K562 (cell line): ENCODE data around the gene PACSIN1. TPM values are rescaled to one million over a fixed set of nuclear protein-coding genes. Genes with fewer than 3 reads are reported as not detected.

Source experiments
- ATAC-seq: fragments of 200-7000 bp; cut with Tn5 transposase; 3 replicates; pipeline ENCODE4 v1.9.1; 2020; ENCODE audit warnings: moderate library complexity
- BruUV-seq: library from RNA; stranded (reverse); fragments of 400-500 nt; replicated peaks from 2 replicates; lab custom pipeline; 2021; lab: Mats Ljungman, UMichigan
- CTCF ChIA-PET: fragments of 300-600 bp; formaldehyde crosslinking; extraction: SDS; loops from one replicate; lab custom pipeline; 2021; ENCODE audit warnings: low intra/inter-chr PET ratio; lab: Yijun Ruan, JAX
- POLR2A ChIA-PET: fragments of 300-600, 350-650 bp; sonication (Branson Sonifier 250); formaldehyde crosslinking; extraction: SDS; loops from one replicate; lab custom pipeline; 2021; ENCODE audit warnings: antibody characterized with exemption, inconsistent platforms; lab: Yijun Ruan, JAX
- DNase-seq, 4 experiments: peaks; one replicate each; pipeline versions ENCODE4 v3.0.0 to v3.0.0-alpha.2; 2011 to 2018; ENCODE audit warnings: low spot score in 3 of 4, mixed read lengths in 3 of 4; ENCODE audit errors: extremely low read depth in 1 of 4
- FAIRE-seq: peaks from 2 replicates; lab custom pipeline; 2011; peaks lifted over from hg19 to GRCh38; lab: Jason Lieb, UNC
- H2AFZ ChIP-seq: 2 replicates; pipeline ENCODE4 v1.6.0; 2011; ENCODE audit warnings: low read depth, low read length, control low read depth, inconsistent platforms
- H3K27ac ChIP-seq: fragments of 200-600 bp; 3 replicates; pipeline ENCODE4 v1.8.0; 2011; ENCODE audit warnings: low read depth, mild to moderate bottlenecking, control low read depth, inconsistent platforms, low read length, moderate library complexity, mixed read lengths; ENCODE audit errors: extremely low read depth
- H3K27me3 ChIP-seq, 2 experiments: fragments of 300-600 bp in 1 of 2; 2 replicates in 1 of 2; 3 replicates in 1 of 2; pipeline versions ENCODE4 v1.6.0 to v1.8.0; 2011; ENCODE audit warnings: inconsistent platforms in 2 of 2, low read length in 2 of 2, mild to moderate bottlenecking in 1 of 2, mixed read lengths in 1 of 2, moderate library complexity in 1 of 2; ENCODE audit not compliant: control insufficient read depth in 2 of 2, insufficient read depth in 2 of 2
- H3K36me3 ChIP-seq: fragments of 300-600 bp; 3 replicates; pipeline ENCODE4 v1.8.0; 2011; ENCODE audit warnings: mild to moderate bottlenecking, low read length, inconsistent platforms; ENCODE audit not compliant: control insufficient read depth, insufficient read depth
- H3K4me1 ChIP-seq, 2 experiments: fragments of 200-600 bp in 1 of 2; replicated peaks in 1 of 2; 2 replicates in 1 of 2; 3 replicates in 1 of 2; pipeline versions ENCODE4 v1.5.1 to v1.8.0; 2011; ENCODE audit warnings: inconsistent platforms in 2 of 2, low read length in 2 of 2, mild to moderate bottlenecking in 1 of 2, mixed read lengths in 1 of 2, moderate library complexity in 1 of 2; ENCODE audit not compliant: control insufficient read depth in 2 of 2, insufficient read depth in 2 of 2
- H3K4me2 ChIP-seq: 2 replicates; pipeline ENCODE4 v1.6.1; 2011; ENCODE audit warnings: low read length, control low read depth, inconsistent platforms, mixed read lengths; ENCODE audit not compliant: insufficient read depth
- H3K4me3 ChIP-seq: fragments of 200-600 bp; sonication (generic), shearing (Covaris generic); 2 replicates; pipeline ENCODE4 v1.5.1; 2016; ENCODE audit warnings: control low read depth, inconsistent platforms
- H3K79me2 ChIP-seq: fragments of 200-600 bp; 3 replicates; pipeline ENCODE4 v1.8.0; 2011; ENCODE audit warnings: low read length, inconsistent platforms; ENCODE audit not compliant: control insufficient read depth, insufficient read depth
- H3K9ac ChIP-seq, 2 experiments: 2 replicates each; pipeline versions ENCODE4 v1.6.0 to v1.6.1; 2011; ENCODE audit warnings: low read depth in 2 of 2, low read length in 2 of 2, control low read depth in 1 of 2, inconsistent platforms in 1 of 2, mild to moderate bottlenecking in 1 of 2, mixed read lengths in 1 of 2; ENCODE audit not compliant: insufficient read depth in 1 of 2
- H3K9me1 ChIP-seq: one replicate; pipeline ENCODE4 v1.6.0; 2011; ENCODE audit warnings: inconsistent platforms, mild to moderate bottlenecking, low read length, moderate library complexity; ENCODE audit not compliant: control insufficient read depth, insufficient read depth
- H3K9me3 ChIP-seq: replicated peaks from 2 replicates; pipeline ENCODE4 v1.5.1; 2011; ENCODE audit warnings: low read depth, low read length, inconsistent platforms; ENCODE audit not compliant: control insufficient read depth, insufficient read depth
- H4K20me1 ChIP-seq: replicated peaks from 2 replicates; pipeline ENCODE4 v1.6.1; 2011; ENCODE audit warnings: low read length, inconsistent platforms, mixed read lengths; ENCODE audit not compliant: control insufficient read depth, insufficient read depth
- ATF3 ChIP-seq, 2 experiments: fragments of 450-650 bp in 1 of 2; sonication (generic) in 1 of 2; formaldehyde crosslinking in 1 of 2; IDR thresholded peaks in 1 of 2; conservative IDR thresholded peaks in 1 of 2; 2 replicates each; pipeline versions ENCODE4 v1.6.1 to v1.8.1; 2016 to 2023; ENCODE audit warnings: mild to moderate bottlenecking in 2 of 2, moderate library complexity in 2 of 2, inconsistent platforms in 1 of 2, missing genetic modification reagents in 1 of 2
- CEBPG ChIP-seq, 3 experiments: fragments of 200-800 bp in 1 of 3; sonication (Bioruptor generic) in 1 of 3; sonication (generic) in 1 of 3; formaldehyde crosslinking in 1 of 3; IDR thresholded peaks in 2 of 3; conservative IDR thresholded peaks in 1 of 3; 2 replicates each; pipeline versions ENCODE4 v1.6.1 to v1.8.0; 2016 to 2022; ENCODE audit warnings: missing compliant biosample characterization in 2 of 3, missing genetic modification characterization in 2 of 3, mild to moderate bottlenecking in 1 of 3, missing genetic modification reagents in 1 of 3
- DEAF1 ChIP-seq: fragments of 450-650 bp; formaldehyde crosslinking; IDR thresholded peaks from 2 replicates; pipeline ENCODE4 v1.4.0; 2020; ENCODE audit warnings: mild to moderate bottlenecking, moderate library complexity
- HDAC2 ChIP-seq: fragments of 450-650 bp; IDR thresholded peaks from 2 replicates; pipeline ENCODE4 v1.6.1; 2016; ENCODE audit warnings: mild to moderate bottlenecking
- RAD21 ChIP-seq, 2 experiments: fragments of 250-450 bp in 1 of 2; fragments of 450-650 bp in 1 of 2; sonication (Bioruptor Pico) in 1 of 2; formaldehyde crosslinking in 1 of 2; IDR thresholded peaks in 1 of 2; conservative IDR thresholded peaks in 1 of 2; 2 replicates each; pipeline versions ENCODE4 v1.4.0 to v1.8.0; 2020 to 2022; ENCODE audit warnings: mild to moderate bottlenecking in 2 of 2, moderate library complexity in 1 of 2
- ZNF146 ChIP-seq: IDR thresholded peaks from one replicate; pipeline ENCODE4 v1.6.1; 2018; ENCODE audit warnings: missing compliant biosample characterization; ENCODE audit not compliant: unreplicated experiment
- ZNF280B ChIP-seq: fragments of 250-450 bp; sonication (Bioruptor Pico); IDR thresholded peaks from 2 replicates; pipeline ENCODE4 v1.5.1; 2021; ENCODE audit warnings: mild to moderate bottlenecking
- ZNF384 ChIP-seq: IDR thresholded peaks from 2 replicates; pipeline ENCODE4 v1.6.1; 2012; ENCODE audit warnings: low read depth, low read length, improper control_type of control experiment
- ZNF586 ChIP-seq: fragments of 450-650 bp; formaldehyde crosslinking; conservative IDR thresholded peaks from 2 replicates; pipeline ENCODE4 v1.4.0; 2020; ENCODE audit warnings: mild to moderate bottlenecking, moderate library complexity
- WGBS: fragments of 100-300 bp; shearing (Covaris generic); methylation state at CpG from one replicate; pipeline ENCODE4 v1.1.6; 2016; ENCODE audit warnings: low coverage, mixed read lengths; ENCODE audit not compliant: insufficient coverage; ENCODE audit errors: missing lambda C conversion rate; 5-methylcytosine and 5-hydroxymethylcytosine counted together
- in situ Hi-C: fragments of 300-500 bp; cut with MboI; formaldehyde crosslinking; loops from 4 replicates; pipeline ENCODE4 v1.15.0; 2018; ENCODE audit warnings: inconsistent platforms, mixed read lengths
- intact Hi-C: fragments of 100-400 bp; cut with micrococcal nuclease; formaldehyde crosslinking; loops from 2 replicates; pipeline ENCODE4 v1.14.2; 2022
- polyA plus RNA-seq, 8 experiments: library from polyadenylated mRNA; depleted of rRNA in 4 of 8; stranded (reverse) in 5 of 8; unstranded in 3 of 8; fragments of >200 nt; fragmentation: Nextera tagmentation in 2 of 8; fragmentation: Illumina TruSeq in 1 of 8; extraction: Ambion mirVana in 2 of 8; extraction: Trizol in 1 of 8; gene quantifications; 2 replicates each; pipeline versions ENCODE4 v1.2.1 to v1.2.3, GENCODE V29; 2011 to 2014; ENCODE audit warnings: inconsistent platforms in 1 of 8, missing spikeins in 1 of 8
- total RNA-seq, 7 experiments: library from RNA; depleted of rRNA in 6 of 7; stranded (reverse); fragments of >200 nt in 6 of 7; fragmentation: Illumina TruSeq in 2 of 7; extraction: Trizol in 2 of 7; gene quantifications; 2 replicates each; pipeline versions ENCODE4 v1.2.1 to v1.2.3, GENCODE V29; 2011 to 2021; ENCODE audit warnings: low replicate concordance in 1 of 7

Gene PACSIN1
- total and polyA plus RNA-seq, 9 of the 15 experiments (the other 6 are each of a cell fraction or from before 2014, with no cell fraction given), result 0.01 to 1.7 (median 0.45) TPM

GRCh38 chr6:34487536-34487935, 21.7 kb downstream of the PACSIN1 start:
- Histone ChIP-seq H3K9me3 (no peaks in the 10 kb centered on the region), H3K4me1 (peaks cover 15 to 19% of the 10 kb centered on the region in 2 experiments; a peak in 4 of 5 replicates), H3K27me3 (no peaks in the 10 kb centered on the region), H3K4me2 (no peak overlapping the region), H3K79me2 (no peaks in the 10 kb centered on the region), H3K27ac (no peak overlapping the region), H4K20me1 (no peaks in the 10 kb centered on the region), H3K36me3 (no peaks in the 10 kb centered on the region), H3K9me1 (no peaks in the 10 kb centered on the region), H3K9ac (no peak overlapping the region), H3K4me3 (no peak overlapping the region), H2AFZ (no peak overlapping the region)
- DNase-seq, result no peak
- no TSS peak for BruUV-seq
- 13% methylated on average over 5 of the region's 5 CpGs for WGBS
- no peak for FAIRE-seq
- no peak for ATAC-seq
- intact Hi-C loops (no loop called here), in situ Hi-C loops (no loop called here)
- CTCF ChIA-PET, result no interaction called here
- POLR2A ChIA-PET, result no interaction called here
- no peak for TF ChIP-seq DEAF1 (CRISPR knock-in tag)

GRCh38 chr6:34489207-34489805, 23.4 kb downstream of the PACSIN1 start:
- POLR2A ChIA-PET, result interaction anchor here (0.6 to 2.4 kb wide), 4 partner anchors 13 to 99 kb away, joined by 3 to 8 read pairs (median 4); no protein-coding TSS in a partner anchor
- Histone ChIP-seq H3K79me2 (no peaks in the 10 kb centered on the region), H3K27me3 (no peaks in the 10 kb centered on the region), H3K36me3 (no peaks in the 10 kb centered on the region), H4K20me1 (no peaks in the 10 kb centered on the region), H3K4me3 (no peak overlapping the region), H3K27ac (no peak overlapping the region), H3K4me2 (no peak overlapping the region), H3K4me1 (peaks cover 15 to 19% of the 10 kb centered on the region in 2 experiments; a peak in 4 of 5 replicates), H2AFZ (no peak overlapping the region; the same call in 1 of the 2 replicates), H3K9me1 (no peaks in the 10 kb centered on the region), H3K9me3 (no peaks in the 10 kb centered on the region), H3K9ac (no peak overlapping the region)
- CTCF ChIA-PET, result no interaction called here
- ATAC-seq, result peak; percentile 25; the same call in 2 of the 3 replicates
- no peak for DNase-seq
- 44% methylated on average over 9 of the region's 9 CpGs for WGBS
- no peak for FAIRE-seq
- intact Hi-C loops, result no loop called here
- BruUV-seq, result no TSS peak
- in situ Hi-C loops, result no loop called here
- TF ChIP-seq ZNF384 (no peak), ZNF146 (CRISPR knock-in tag) (no peak), ATF3 (IDR thresholded peaks at IDR 0.05) (peak; percentile 81), ATF3 (CRISPR knock-in tag; conservative IDR thresholded peaks at IDR 0.05) (no peak), RAD21 (CRISPR knock-in tag; conservative IDR thresholded peaks at IDR 0.05 in 1 of 2, IDR thresholded peaks at IDR 0.05 in 1 of 2) (no peak), ZNF586 (CRISPR knock-in tag) (no peak), ZNF280B (CRISPR knock-in tag) (no peak), HDAC2 (no peak), CEBPG (CRISPR knock-in tag; IDR thresholded peaks at IDR 0.05) (peak; percentile 63), CEBPG (tag; conservative IDR thresholded peaks at IDR 0.05 in 1 of 2, IDR thresholded peaks at IDR 0.05 in 1 of 2) (peak in 1 of 2 experiments; percentile 63; a peak in 1 of 4 replicates)
